HepG2 (cell line): ENCODE measurements around the gene SIGMAR1. TPM values are rescaled to one million over a fixed set of nuclear protein-coding genes. Genes with fewer than 3 reads are reported as not detected.

Experiments
- ATAC-seq: fragments of 200-7000 bp; cut with Tn5 transposase; 3 replicates; pipeline ENCODE4 v1.9.1; 2020; ENCODE audit warnings: mild to moderate bottlenecking, moderate library complexity
- BruUV-seq: library from RNA; stranded (reverse); fragments of 400-500 nt; replicated peaks from 2 replicates; lab custom pipeline; 2021; lab: Mats Ljungman, UMichigan
- CTCF ChIA-PET: fragments of 300-600 bp; formaldehyde crosslinking; extraction: SDS; loops from one replicate; lab custom pipeline; 2021; ENCODE audit warnings: low total read pairs, inconsistent platforms, low intra/inter-chr PET ratio; lab: Yijun Ruan, JAX
- POLR2A ChIA-PET: fragments of 350-600 bp; sonication (Branson Sonifier 250); formaldehyde crosslinking; loops from one replicate; lab custom pipeline; 2020; ENCODE audit warnings: antibody characterized with exemption, inconsistent platforms; lab: Yijun Ruan, JAX
- DNase-seq: peaks from one replicate; pipeline ENCODE4 v3.0.0-alpha.2; 2015; ENCODE audit warnings: low spot score
- FAIRE-seq: peaks from 3 replicates; lab custom pipeline; 2011; peaks lifted over from hg19 to GRCh38; lab: Jason Lieb, UNC
- H2AFZ ChIP-seq: one replicate; pipeline ENCODE4 v1.6.1; 2011; ENCODE audit warnings: low read length, inconsistent platforms
- H3K27ac ChIP-seq: fragments of 300-600 bp; 3 replicates; pipeline ENCODE4 v1.8.0; 2011; ENCODE audit warnings: mixed run types, mild to moderate bottlenecking, mixed read lengths, low read length, inconsistent platforms; ENCODE audit not compliant: insufficient read depth; ENCODE audit errors: extremely low read length
- H3K27me3 ChIP-seq, 2 experiments: fragments of 200-600 bp in 1 of 2; 2 replicates in 1 of 2; 3 replicates in 1 of 2; pipeline versions ENCODE4 v1.6.0 to v1.8.0; 2011; ENCODE audit warnings: low read length in 2 of 2, mild to moderate bottlenecking in 2 of 2, moderate library complexity in 2 of 2, inconsistent platforms in 1 of 2; ENCODE audit not compliant: insufficient read depth in 2 of 2, control insufficient read depth in 1 of 2
- H3K36me3 ChIP-seq, 2 experiments: fragments of 200-600 bp in 1 of 2; replicated peaks in 1 of 2; 2 replicates in 1 of 2; 3 replicates in 1 of 2; pipeline versions ENCODE4 v1.5.1 to v1.8.0; 2011; ENCODE audit warnings: low read length in 2 of 2, inconsistent platforms in 1 of 2; ENCODE audit not compliant: insufficient read depth in 2 of 2, control insufficient read depth in 1 of 2
- H3K4me1 ChIP-seq: 2 replicates; pipeline ENCODE4 v1.5.1; 2012; ENCODE audit warnings: low read length, inconsistent platforms; ENCODE audit not compliant: insufficient read depth
- H3K4me2 ChIP-seq: 2 replicates; pipeline ENCODE4 v1.6.0; 2011; ENCODE audit warnings: low read depth, low read length, inconsistent platforms
- H3K4me3 ChIP-seq, 3 experiments: fragments of 200-600 bp in 1 of 3; sonication (generic), shearing (Covaris generic) in 1 of 3; replicated peaks in 1 of 3; 2 replicates each; pipeline ENCODE4 v1.5.1; 2011 to 2016; ENCODE audit warnings: low read length in 3 of 3, inconsistent platforms in 2 of 3, low read depth in 2 of 3, mild to moderate bottlenecking in 2 of 3, control low read depth in 1 of 3, mixed read lengths in 1 of 3; ENCODE audit not compliant: insufficient read depth in 1 of 3
- H3K79me2 ChIP-seq: one replicate; pipeline ENCODE4 v1.6.1; 2011; ENCODE audit warnings: low read length, inconsistent platforms; ENCODE audit not compliant: insufficient read depth
- H3K9ac ChIP-seq: 2 replicates; pipeline ENCODE4 v1.6.0; 2011; ENCODE audit warnings: mild to moderate bottlenecking, low read depth, low read length, inconsistent platforms; ENCODE audit not compliant: insufficient read depth
- H3K9me3 ChIP-seq: 2 replicates; pipeline ENCODE4 v1.5.1; 2012; ENCODE audit warnings: mild to moderate bottlenecking, low read length
- H4K20me1 ChIP-seq: 2 replicates; pipeline ENCODE4 v1.6.0; 2011; ENCODE audit warnings: inconsistent platforms, mild to moderate bottlenecking, low read length, moderate library complexity; ENCODE audit not compliant: insufficient read depth
- CAMTA2 ChIP-seq: sonication (generic); formaldehyde crosslinking; IDR thresholded peaks from 2 replicates; pipeline ENCODE4 v1.4.0; 2020; ENCODE audit warnings: mild to moderate bottlenecking, missing genetic modification reagents, borderline replicate concordance
- HMG20B ChIP-seq: conservative IDR thresholded peaks from 2 replicates; pipeline ENCODE4 v1.6.1; 2016; ENCODE audit warnings: missing genetic modification reagents, missing compliant biosample characterization
- IKZF1 ChIP-seq: fragments of 450-650 bp; IDR thresholded peaks from 2 replicates; pipeline ENCODE4 v1.7.1; 2016
- RBM22 ChIP-seq: fragments of 200-400 bp; formaldehyde crosslinking; optimal IDR thresholded peaks from 2 replicates; pipeline ENCODE3; 2017; ENCODE audit warnings: mild to moderate bottlenecking, low read length, moderate library complexity
- SCMH1 ChIP-seq: sonication (generic); formaldehyde crosslinking; IDR thresholded peaks from 2 replicates; pipeline ENCODE4 v1.9.0; 2021; ENCODE audit warnings: missing genetic modification reagents, mild to moderate bottlenecking, borderline replicate concordance
- SRSF4 ChIP-seq: fragments of 200-400 bp; formaldehyde crosslinking; IDR thresholded peaks from one replicate; pipeline ENCODE4 v1.6.1; 2018; ENCODE audit warnings: mild to moderate bottlenecking, low read depth, low read length, moderate library complexity; ENCODE audit not compliant: poor library complexity, severe bottlenecking
- ZNF274 ChIP-seq: sonication (generic); formaldehyde crosslinking; IDR thresholded peaks from 2 replicates; pipeline ENCODE4 v1.5.1; 2020; ENCODE audit warnings: mild to moderate bottlenecking, missing genetic modification reagents
- ZNF772 ChIP-seq: sonication (generic); formaldehyde crosslinking; IDR thresholded peaks from 2 replicates; pipeline ENCODE4 v1.5.0; 2020; ENCODE audit warnings: mild to moderate bottlenecking, missing genetic modification reagents
- ZSCAN9 ChIP-seq: IDR thresholded peaks from 2 replicates; pipeline ENCODE4 v1.6.1; 2016; ENCODE audit warnings: borderline replicate concordance
- WGBS: methylation state at CpG from one replicate; pipeline ENCODE4 v1.1.6; 2017; ENCODE audit warnings: low lambda C conversion rate; 5-methylcytosine and 5-hydroxymethylcytosine counted together
- in situ Hi-C: cut with HindIII; loops from 2 replicates; pipeline ENCODE4 v1.10.0; 2017; ENCODE audit warnings: low pct_unique_long_range_greater_than_20kb; ENCODE audit not compliant: extremely low pct_ligation_motif_present
- intact Hi-C: fragments of 100-400 bp; cut with micrococcal nuclease; formaldehyde crosslinking; loops from one replicate; pipeline ENCODE4 v1.10.0; 2022; ENCODE audit not compliant: unreplicated experiment
- polyA plus RNA-seq, 8 experiments: library from polyadenylated mRNA; depleted of rRNA in 3 of 8; stranded (reverse) in 7 of 8; unstranded in 1 of 8; fragments of >200 nt; fragmentation: Illumina TruSeq in 4 of 8; extraction: Trizol in 4 of 8; gene quantifications; 2 replicates each; pipeline versions ENCODE4 v1.2.1 to v1.2.3, GENCODE V29; 2011 to 2016; ENCODE audit warnings: low read depth in 4 of 8, missing spikeins in 1 of 8, mixed read lengths in 1 of 8; ENCODE audit not compliant: insufficient read depth in 1 of 8
- total RNA-seq, 5 experiments: library from RNA; depleted of rRNA; stranded (reverse); fragments of >200 nt; fragmentation: Illumina TruSeq; extraction: Trizol; gene quantifications; 2 replicates each; pipeline ENCODE4 v1.2.3, GENCODE V29; 2016; ENCODE audit warnings: low read depth in 1 of 5
- TF ChIP-seq, protein P1 (sequence below), 2 experiments: sonication (generic) in 1 of 2; formaldehyde crosslinking in 1 of 2; IDR thresholded peaks; 2 replicates each; pipeline versions ENCODE4 v1.6.1 to v1.9.0; 2014 to 2022; ENCODE audit warnings: antibody characterized with exemption in 1 of 2, borderline replicate concordance in 1 of 2, inconsistent platforms in 1 of 2, low read depth in 1 of 2, missing genetic modification reagents in 1 of 2
- TF ChIP-seq, protein P2 (sequence below): IDR thresholded peaks from 2 replicates; pipeline ENCODE4 v1.4.0; 2020; ENCODE audit warnings: mild to moderate bottlenecking, missing genetic modification reagents
- TF ChIP-seq, protein P3 (sequence below): sonication (generic); formaldehyde crosslinking; IDR thresholded peaks from 2 replicates; pipeline ENCODE4 v1.5.0; 2020; ENCODE audit warnings: mild to moderate bottlenecking, low read depth, missing genetic modification reagents, borderline replicate concordance

SIGMAR1 gene
- total and polyA plus RNA-seq, 2 of the 13 experiments (the other 11 are each of a cell fraction or from before 2014, with no cell fraction given), result 38.9 to 60.8 TPM

DNA sequence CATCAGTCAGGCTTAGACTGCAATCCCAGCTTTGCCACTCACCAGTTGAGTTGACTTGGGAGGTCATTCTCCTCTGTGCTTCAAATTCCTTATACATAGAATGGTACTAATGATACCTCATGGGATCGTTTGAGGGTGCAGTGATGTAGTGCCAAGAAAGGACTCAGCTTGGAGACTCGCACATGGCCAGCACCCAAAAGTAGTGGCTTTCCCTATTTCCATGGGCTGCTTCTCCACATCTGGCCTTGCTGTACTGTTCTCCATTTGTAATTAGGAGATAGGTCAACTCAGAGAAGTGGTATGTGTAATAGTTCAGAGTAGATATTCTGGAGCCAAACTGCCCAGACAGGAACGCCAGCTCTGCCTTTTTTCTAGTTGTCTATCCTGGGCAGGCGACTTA lies 48.0 kb upstream of the SIGMAR1 start:
- Histone ChIP-seq H3K27me3 (no peaks in the 10 kb centered on the region), H4K20me1 (no peaks in the 10 kb centered on the region), H3K4me2 (no peak overlapping the region), H3K4me1 (peaks cover 50% of the 10 kb centered on the region), H2AFZ (no peak overlapping the region), H3K4me3 (no peak overlapping the region), H3K9me3 (no peaks in the 10 kb centered on the region), H3K27ac (no peak overlapping the region), H3K9ac (no peak overlapping the region), H3K36me3 (no peaks in the 10 kb centered on the region), H3K79me2 (no peaks in the 10 kb centered on the region)
- ChIA-PET CTCF (no interaction called here), POLR2A (no interaction called here)
- TF ChIP-seq IKZF1 (no peak), SCMH1 (CRISPR knock-in tag) (no peak), ZSCAN9 (CRISPR knock-in tag) (no peak), CAMTA2 (CRISPR knock-in tag) (no peak), ZNF274 (CRISPR knock-in tag) (no peak), ZNF772 (CRISPR knock-in tag) (no peak), HMG20B (no peak), SRSF4 (no peak), RBM22 (no peak)
- TF ChIP-seq, protein P1, sequence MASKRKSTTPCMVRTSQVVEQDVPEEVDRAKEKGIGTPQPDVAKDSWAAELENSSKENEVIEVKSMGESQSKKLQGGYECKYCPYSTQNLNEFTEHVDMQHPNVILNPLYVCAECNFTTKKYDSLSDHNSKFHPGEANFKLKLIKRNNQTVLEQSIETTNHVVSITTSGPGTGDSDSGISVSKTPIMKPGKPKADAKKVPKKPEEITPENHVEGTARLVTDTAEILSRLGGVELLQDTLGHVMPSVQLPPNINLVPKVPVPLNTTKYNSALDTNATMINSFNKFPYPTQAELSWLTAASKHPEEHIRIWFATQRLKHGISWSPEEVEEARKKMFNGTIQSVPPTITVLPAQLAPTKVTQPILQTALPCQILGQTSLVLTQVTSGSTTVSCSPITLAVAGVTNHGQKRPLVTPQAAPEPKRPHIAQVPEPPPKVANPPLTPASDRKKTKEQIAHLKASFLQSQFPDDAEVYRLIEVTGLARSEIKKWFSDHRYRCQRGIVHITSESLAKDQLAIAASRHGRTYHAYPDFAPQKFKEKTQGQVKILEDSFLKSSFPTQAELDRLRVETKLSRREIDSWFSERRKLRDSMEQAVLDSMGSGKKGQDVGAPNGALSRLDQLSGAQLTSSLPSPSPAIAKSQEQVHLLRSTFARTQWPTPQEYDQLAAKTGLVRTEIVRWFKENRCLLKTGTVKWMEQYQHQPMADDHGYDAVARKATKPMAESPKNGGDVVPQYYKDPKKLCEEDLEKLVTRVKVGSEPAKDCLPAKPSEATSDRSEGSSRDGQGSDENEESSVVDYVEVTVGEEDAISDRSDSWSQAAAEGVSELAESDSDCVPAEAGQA (IDR thresholded peaks at IDR 0.05; ENCODE audit: low read depth), result no peak
- TF ChIP-seq, protein P1 (CRISPR knock-in tag; IDR thresholded peaks at IDR 0.05; ENCODE audit: borderline replicate concordance), result no peak
- TF ChIP-seq, protein P2, sequence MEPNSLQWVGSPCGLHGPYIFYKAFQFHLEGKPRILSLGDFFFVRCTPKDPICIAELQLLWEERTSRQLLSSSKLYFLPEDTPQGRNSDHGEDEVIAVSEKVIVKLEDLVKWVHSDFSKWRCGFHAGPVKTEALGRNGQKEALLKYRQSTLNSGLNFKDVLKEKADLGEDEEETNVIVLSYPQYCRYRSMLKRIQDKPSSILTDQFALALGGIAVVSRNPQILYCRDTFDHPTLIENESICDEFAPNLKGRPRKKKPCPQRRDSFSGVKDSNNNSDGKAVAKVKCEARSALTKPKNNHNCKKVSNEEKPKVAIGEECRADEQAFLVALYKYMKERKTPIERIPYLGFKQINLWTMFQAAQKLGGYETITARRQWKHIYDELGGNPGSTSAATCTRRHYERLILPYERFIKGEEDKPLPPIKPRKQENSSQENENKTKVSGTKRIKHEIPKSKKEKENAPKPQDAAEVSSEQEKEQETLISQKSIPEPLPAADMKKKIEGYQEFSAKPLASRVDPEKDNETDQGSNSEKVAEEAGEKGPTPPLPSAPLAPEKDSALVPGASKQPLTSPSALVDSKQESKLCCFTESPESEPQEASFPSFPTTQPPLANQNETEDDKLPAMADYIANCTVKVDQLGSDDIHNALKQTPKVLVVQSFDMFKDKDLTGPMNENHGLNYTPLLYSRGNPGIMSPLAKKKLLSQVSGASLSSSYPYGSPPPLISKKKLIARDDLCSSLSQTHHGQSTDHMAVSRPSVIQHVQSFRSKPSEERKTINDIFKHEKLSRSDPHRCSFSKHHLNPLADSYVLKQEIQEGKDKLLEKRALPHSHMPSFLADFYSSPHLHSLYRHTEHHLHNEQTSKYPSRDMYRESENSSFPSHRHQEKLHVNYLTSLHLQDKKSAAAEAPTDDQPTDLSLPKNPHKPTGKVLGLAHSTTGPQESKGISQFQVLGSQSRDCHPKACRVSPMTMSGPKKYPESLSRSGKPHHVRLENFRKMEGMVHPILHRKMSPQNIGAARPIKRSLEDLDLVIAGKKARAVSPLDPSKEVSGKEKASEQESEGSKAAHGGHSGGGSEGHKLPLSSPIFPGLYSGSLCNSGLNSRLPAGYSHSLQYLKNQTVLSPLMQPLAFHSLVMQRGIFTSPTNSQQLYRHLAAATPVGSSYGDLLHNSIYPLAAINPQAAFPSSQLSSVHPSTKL, result no peak
- TF ChIP-seq, protein P3, sequence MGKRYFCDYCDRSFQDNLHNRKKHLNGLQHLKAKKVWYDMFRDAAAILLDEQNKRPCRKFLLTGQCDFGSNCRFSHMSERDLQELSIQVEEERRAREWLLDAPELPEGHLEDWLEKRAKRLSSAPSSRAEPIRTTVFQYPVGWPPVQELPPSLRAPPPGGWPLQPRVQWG (CRISPR knock-in tag), result no peak
- FAIRE-seq, result no peak
- ATAC-seq, result no peak
- in situ Hi-C loops (no loop called here), intact Hi-C loops (no loop called here)
- 59% methylated on average over 3 of the region's 4 CpGs for WGBS
- BruUV-seq, result no TSS peak
- DNase-seq, result no peak
